Endometrium (tissue), 2 donors: ENCODE results near the gene USB1.
"Not testable (repeated sequence)": the region's sequence is repeated elsewhere in the genome, so short reads cannot be mapped to it uniquely, and the experiment has no call there.

ENCODE experiments used
- FAIRE-seq: peaks from 2 replicates; lab custom pipeline; 2012; peaks lifted over from hg19 to GRCh38; lab: Jason Lieb, UNC
- donor health status: control.
- donor health status: control.

Gene USB1

GRCh38 chr16:57995721-57996405 is 5.3 kb upstream of the USB1 start:
- FAIRE-seq: no peak

DNA sequence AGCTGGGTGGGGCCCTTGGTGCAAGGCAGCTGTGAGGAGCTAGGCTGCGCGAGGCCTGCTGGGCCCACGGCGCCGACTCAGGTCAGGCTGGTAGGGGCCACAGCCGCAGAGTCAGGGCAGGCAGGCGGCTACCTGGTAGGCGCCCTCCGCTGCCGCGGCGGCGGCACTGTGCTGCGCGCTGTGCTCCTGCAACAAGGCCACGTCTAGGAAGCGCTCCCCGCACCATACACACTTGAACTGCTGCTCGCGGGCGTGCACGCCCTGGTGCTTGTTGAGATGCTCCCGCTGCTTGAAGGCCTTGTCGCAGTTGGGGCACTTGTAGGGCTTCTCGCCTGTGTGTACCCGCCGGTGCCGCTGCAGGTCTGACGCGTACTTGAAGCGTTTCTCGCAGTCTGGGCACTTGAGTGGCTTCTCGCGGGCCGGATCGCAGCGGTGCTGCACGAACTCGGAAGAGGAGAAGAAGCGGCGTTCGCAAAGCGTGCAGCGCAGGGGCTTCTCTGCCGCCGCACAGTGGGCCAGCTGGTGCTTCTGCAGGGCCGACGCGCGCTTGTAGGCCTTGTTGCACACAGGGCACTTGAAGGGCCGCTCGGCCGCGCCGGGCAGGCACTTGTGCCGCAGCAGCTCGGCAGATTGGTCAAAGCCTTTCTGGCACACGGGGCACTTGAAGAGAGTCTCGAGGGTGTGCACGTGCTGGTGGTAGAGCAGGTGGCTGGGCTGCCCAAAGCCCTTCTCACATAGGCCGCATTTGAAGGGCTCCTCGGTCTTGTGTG is 4.6 kb upstream of the USB1 start:
- FAIRE-seq: no peak

DNA sequence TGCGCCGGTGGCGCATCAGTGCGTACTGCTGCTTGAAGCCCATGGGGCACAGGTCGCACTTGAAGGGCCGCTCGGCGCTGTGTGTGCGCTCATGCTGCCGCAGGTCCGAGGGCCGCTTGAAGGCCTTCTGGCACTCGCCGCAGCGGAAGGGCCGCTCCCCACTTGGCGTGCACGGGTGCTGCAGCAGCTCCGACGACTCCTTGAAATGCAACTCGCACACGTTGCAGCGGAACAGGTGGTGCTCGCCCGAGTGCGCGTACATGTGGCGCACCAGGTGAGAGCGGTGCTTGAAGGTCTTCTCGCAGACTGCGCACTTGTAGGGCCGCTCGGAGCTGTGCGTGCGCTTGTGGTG is 4.1 kb upstream of the USB1 start:
- no peak for FAIRE-seq

- no peak for FAIRE-seq
Observed at GRCh38 chr16:57997528-57998265, 3.5 kb upstream of the USB1 start.

- FAIRE-seq: no peak
Observed at GRCh38 chr16:57998486-57998885, 2.7 kb upstream of the USB1 start.

DNA sequence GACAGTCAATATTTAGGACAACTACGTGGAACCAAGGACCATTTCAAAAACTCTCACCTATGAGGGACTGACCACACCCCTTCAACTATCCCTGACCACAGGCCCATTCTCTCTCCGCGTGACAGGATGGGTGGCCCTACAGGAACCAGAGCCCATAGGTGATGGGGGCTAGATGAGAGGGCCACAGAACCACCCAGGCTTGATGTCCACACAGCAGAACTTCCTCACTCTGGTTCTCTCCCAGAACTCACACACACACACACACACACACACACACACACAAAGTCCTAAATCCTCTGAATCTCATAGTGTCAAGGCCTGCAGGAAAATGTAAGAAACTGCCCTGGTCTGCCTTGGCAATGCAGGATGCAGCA is 2.2 kb upstream of the USB1 start:
- no peak for FAIRE-seq

- FAIRE-seq: no peak
Observed at GRCh38 chr16:57999366-57999970, 1.7 kb upstream of the USB1 start.

DNA sequence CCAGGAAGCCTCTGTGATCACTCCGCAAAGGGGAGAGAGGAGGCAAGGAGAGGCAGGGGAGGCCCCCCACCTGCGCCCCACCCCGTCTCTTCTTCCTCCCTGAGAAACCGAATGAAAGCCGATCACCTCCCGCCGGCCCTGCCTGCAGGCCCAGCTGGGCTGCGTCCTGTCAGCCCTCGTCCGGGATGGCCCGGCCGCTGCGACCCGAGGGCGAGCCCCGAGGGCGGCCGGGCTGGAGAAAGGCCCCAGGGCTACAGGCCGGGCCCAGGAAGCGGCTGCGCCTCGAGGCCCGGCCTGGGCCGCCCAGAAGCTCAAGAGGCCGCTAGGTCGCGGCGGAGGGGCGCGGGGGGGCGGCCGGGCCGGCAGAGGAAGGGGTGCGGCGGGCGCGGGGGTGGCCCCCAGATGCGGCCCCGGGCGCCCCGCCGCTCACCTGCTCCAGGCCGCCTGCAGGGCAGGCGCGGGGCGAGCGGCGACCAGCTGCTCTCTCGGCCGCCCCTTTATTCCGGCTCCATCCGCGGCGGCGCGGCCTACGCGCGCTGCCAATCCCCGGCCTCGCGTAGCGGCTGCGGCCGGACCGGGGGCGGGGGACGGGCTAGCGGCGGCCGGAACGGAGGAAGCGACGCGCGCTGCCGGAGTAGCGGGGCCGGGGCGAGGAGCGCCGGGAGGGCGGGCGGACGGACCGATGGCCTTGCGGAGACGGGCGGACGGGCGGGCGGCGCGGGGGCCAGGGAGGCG is 1.1 kb upstream of the USB1 start, which contains the start of gene ZNF319:
TSS of gene ZNF319 (minus strand) at position 702 of the 735 bp plus-strand sequence. CDS start 2,407 bp downstream, outside the sequence.
- no peak for FAIRE-seq

DNA sequence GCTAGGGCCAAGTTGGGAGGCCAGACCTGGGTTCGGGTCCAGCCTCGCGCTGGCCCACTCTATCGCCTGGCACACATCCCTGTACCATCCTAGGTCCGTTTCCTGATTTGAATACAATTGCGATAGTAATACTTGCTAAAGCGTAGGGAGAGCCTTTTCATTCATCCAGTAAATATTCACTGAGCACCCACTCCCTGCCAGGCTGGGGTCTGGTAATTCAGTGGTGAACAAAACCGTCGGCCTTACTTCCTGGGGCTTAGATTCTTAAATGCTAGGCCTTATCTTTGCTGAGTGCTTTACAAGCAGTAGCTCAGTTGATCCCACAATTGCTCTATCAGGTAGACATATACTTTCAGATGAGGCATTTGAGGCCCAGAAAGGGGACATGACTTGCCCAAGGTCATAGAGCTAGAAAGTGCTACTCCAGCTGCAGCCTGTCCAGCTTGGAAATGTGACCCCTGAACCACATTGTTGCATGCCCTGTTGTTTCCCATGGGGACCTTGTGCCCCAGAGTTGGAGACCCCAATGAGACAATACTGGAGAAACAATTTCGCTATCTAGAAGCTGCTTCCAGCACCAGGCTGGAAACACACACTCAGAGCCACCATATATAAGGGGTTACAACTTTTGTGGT is 691 bp downstream of the USB1 start:
- FAIRE-seq: no peak

- no peak for FAIRE-seq
Observed at GRCh38 chr16:58002416-58002800, 1.2 kb downstream of the USB1 start.

- no peak for FAIRE-seq
Observed at GRCh38 chr16:58002936-58003335, 1.7 kb downstream of the USB1 start.

DNA sequence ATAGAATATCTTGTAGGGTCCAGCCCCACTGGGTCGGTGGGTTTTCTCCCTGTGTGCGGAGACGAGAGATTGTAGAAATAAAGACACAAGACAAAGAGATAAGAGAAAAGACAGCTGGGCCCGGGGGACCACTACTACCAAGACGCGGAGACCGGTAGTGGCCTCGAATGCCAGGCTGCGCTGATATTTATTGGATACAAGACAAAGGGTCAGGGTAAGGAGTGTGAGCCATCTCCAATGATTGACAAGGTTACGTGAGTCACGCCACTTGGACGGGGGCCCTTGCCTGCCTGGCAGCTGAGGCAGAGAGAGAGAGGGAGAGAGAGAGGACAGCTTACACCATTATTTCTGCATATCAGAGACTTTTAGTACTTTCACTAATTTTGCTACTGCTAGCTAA is 3.5 kb downstream of the USB1 start:
- FAIRE-seq: not testable (repeated sequence)

DNA sequence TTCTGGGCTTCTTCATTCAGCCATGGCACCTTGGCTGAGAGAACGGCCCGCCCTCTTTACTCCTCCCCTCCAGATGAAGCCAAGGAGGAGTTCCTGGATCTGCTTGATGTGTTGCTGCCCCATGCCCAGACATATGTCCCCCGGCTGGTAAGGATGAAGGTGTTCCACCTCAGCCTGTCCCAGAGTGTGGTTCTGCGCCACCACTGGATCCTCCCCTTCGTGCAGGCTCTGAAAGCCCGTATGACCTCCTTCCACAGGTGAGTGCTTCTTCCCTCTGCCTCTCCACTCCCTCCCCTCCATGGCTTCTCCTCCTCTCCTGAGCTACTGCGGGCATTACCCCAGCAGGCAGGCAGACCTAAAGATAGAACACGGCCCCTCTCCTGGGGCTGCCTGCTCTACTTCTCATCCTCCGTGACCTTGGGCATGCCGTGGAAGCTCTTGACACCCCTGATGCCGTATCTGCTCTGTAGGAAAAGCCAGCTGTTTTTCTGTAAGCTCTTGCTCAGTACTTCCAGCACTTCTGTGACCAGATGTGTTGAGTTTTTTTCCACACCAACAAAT is 8.7 kb downstream of the USB1 start:
- FAIRE-seq: no peak

DNA sequence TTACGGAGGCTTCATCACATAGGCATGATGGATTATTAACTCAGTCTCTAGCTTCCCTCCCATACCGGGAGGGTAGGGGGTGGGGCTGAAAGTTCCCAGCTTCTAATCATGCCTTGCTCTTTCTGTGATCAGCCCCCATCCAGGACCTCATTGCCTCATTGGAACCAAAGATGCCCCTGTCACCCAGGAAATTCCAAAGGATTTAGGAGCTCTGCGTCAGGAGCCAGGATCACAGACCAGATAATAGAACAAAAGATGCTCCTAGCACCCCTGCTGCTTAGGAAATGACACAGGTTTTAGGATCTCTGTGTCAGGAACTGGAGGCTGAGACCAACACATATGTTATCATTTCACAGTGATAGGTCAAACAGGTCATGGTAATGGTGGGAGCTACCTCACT is 9.7 kb downstream of the USB1 start:
- no peak for FAIRE-seq

DNA sequence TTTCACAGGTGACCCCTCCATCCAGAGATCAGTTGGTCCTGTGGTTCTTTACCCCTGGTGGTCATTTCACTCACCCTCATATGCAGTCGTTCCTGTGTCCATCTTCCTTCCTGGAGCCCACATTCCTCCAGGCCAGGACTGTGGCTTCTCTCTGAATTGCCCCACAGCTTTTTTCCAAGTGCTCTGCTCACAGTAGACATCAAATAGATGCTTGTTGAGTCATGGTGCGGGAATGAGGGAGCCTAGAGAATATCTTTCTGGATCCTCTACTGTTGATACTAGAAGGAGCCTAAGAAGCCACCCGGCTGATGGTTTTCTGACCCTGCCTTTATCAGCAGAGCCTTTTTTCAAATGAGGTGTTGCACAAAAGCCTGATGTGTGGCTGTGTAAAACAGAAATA is 10.4 kb downstream of the USB1 start:
- no peak for FAIRE-seq

DNA sequence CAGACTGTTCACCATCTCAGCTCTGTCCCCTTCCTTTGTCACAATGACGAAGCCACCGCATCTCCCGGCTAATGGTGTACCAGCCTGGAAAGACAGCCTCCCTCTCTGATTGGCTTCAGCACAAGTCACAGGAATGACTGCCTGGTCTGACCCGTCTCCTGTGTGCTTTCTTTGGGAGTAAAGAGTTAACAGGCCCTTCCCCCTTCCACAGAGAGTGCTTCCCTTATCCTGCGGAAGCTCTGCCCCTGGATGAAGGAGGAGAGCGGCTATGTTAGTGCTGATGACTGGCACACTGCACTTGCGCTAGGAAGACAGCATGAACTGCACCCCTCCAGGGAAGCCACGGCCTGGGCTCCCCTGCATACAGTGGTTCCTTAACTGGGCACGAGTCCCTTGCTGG is 11.3 kb downstream of the USB1 start:
- no peak for FAIRE-seq

GRCh38 chr16:58013201-58013956 is 12.2 kb downstream of the USB1 start:
- FAIRE-seq: no peak

GRCh38 chr16:58016840-58017446 is 15.7 kb downstream of the USB1 start:
- FAIRE-seq: no peak

DNA sequence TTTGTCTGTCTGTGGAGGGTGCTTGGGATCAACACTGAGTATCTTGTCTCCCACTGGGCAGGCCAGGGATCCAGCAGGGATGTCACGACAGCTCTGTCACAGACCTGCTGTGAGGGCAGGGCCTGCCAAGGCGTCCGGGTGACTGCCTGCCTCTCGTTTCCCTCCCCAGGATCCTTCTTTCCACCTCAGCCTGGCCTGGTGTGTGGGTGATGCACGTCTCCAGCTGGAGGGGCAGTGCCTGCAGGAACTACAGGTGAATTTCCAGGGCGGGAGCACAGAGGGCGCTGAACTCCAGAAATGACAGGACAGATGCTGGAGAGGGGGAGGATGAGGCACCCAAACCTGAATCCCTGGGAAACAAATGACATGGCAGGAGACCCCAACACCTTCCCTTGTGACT is 17.6 kb downstream of the USB1 start:
- FAIRE-seq: no peak
